Measurements from ENCODE around the gene TRPV6. TPM values are rescaled to one million over a fixed set of nuclear protein-coding genes. Genes with fewer than 3 reads are reported as not detected.

The TRPV6 gene
- polyA plus RNA-seq, 1 donor from 2014 or later, result 0.30 TPM

GRCh38 chr7:142896741-142897379, 11.3 kb upstream of the TRPV6 start:
- Histone ChIP-seq H4K20me1 (ENCODE audit: insufficient read depth) (no peaks in the 10 kb centered on the region), H3K27me3 (ENCODE audit: insufficient read depth, low read depth, low read length) (no peaks in the 10 kb centered on the region), H3K9me2 (ENCODE audit: insufficient read depth, low read length) (no peaks in the 10 kb centered on the region), H3K9ac (ENCODE audit: low read length) (no peak overlapping the region), H3K4me2 (ENCODE audit: low read length) (no peak overlapping the region), H3K27ac (ENCODE audit: low read length) (no peak overlapping the region), H3F3A (ENCODE audit: insufficient read depth, low read length, poor library complexity, severe bottlenecking) (no peaks in the 10 kb centered on the region), H3K9me3 (ENCODE audit: low read length) (no peaks in the 10 kb centered on the region), H3K36me3 (ENCODE audit: insufficient read depth, low read length) (no peaks in the 10 kb centered on the region), H2AFZ (ENCODE audit: low read depth, low read length) (no peak overlapping the region), H3K4me3 (ENCODE audit: low read length) (no peak overlapping the region), H3K79me2 (replicated peaks; ENCODE audit: insufficient read depth, low read length) (no peaks in the 10 kb centered on the region)
- TF ChIP-seq REST (IDR thresholded peaks at IDR 0.05; ENCODE audit: borderline replicate concordance) (no peak), CTCF (IDR thresholded peaks at IDR 0.05; ENCODE audit: poor library complexity, severe bottlenecking) (no peak), POLR2AphosphoS5 (IDR thresholded peaks at IDR 0.05) (no peak), TAF1 (IDR thresholded peaks at IDR 0.05; ENCODE audit: low read depth) (no peak), EZH2 (IDR thresholded peaks at IDR 0.05; ENCODE audit: borderline replicate concordance, insufficient read depth, low read length, poor library complexity, severe bottlenecking) (no peak)

GRCh38 chr7:142896151-142896550, 10.6 kb upstream of the TRPV6 start:
- no peaks in the 10 kb centered on the region for H3F3A ChIP-seq (ENCODE audit: insufficient read depth, low read length, poor library complexity, severe bottlenecking)
- no peaks in the 10 kb centered on the region for H4K20me1 ChIP-seq (ENCODE audit: insufficient read depth)
- H3K9me2 ChIP-seq (ENCODE audit: insufficient read depth, low read length), result no peaks in the 10 kb centered on the region
- no peak overlapping the region for H3K9ac ChIP-seq (ENCODE audit: low read length)
- H3K27me3 ChIP-seq (ENCODE audit: insufficient read depth, low read depth, low read length), result no peaks in the 10 kb centered on the region
- TF ChIP-seq POLR2AphosphoS5 (IDR thresholded peaks at IDR 0.05) (no peak), SMC3 (conservative IDR thresholded peaks at IDR 0.05; ENCODE audit: poor library complexity) (no peak), REST (IDR thresholded peaks at IDR 0.05; ENCODE audit: borderline replicate concordance) (no peak), MXI1 (conservative IDR thresholded peaks at IDR 0.05; ENCODE audit: poor library complexity, severe bottlenecking) (no peak), EZH2 (IDR thresholded peaks at IDR 0.05; ENCODE audit: borderline replicate concordance, insufficient read depth, low read length, poor library complexity, severe bottlenecking) (no peak), EP300 (conservative IDR thresholded peaks at IDR 0.05; ENCODE audit: poor library complexity, severe bottlenecking) (no peak), RAD21 (conservative IDR thresholded peaks at IDR 0.05) (no peak), TAF1 (IDR thresholded peaks at IDR 0.05; ENCODE audit: low read depth) (no peak), CTCF (IDR thresholded peaks at IDR 0.05; ENCODE audit: poor library complexity, severe bottlenecking) (no peak)
- no peaks in the 10 kb centered on the region for H3K9me3 ChIP-seq (ENCODE audit: low read length)
- no peaks in the 10 kb centered on the region for H3K79me2 ChIP-seq (replicated peaks; ENCODE audit: insufficient read depth, low read length)
- no peaks in the 10 kb centered on the region for H3K36me3 ChIP-seq (ENCODE audit: insufficient read depth, low read length)
- H3K4me2 ChIP-seq (ENCODE audit: low read length), result no peak overlapping the region
- H3K4me3 ChIP-seq (ENCODE audit: low read length), result no peak overlapping the region
- no peak overlapping the region for H2AFZ ChIP-seq (ENCODE audit: low read depth, low read length)
- no peak overlapping the region for H3K27ac ChIP-seq (ENCODE audit: low read length)
